HEK293T (cell line): ENCODE measurements around the gene RNF123.

Source experiments
- CTCF ChIA-PET: fragments of 350-600 bp; formaldehyde crosslinking; extraction: SDS; loops from one replicate; lab custom pipeline; 2021; ENCODE audit warnings: antibody characterized with exemption, inconsistent platforms; lab: Yijun Ruan, JAX
- POLR2A ChIA-PET: fragments of 350-600 bp; formaldehyde crosslinking; extraction: SDS; loops from one replicate; lab custom pipeline; 2020; ENCODE audit warnings: antibody characterized with exemption, inconsistent platforms; lab: Yijun Ruan, JAX
- DNase-seq: peaks from one replicate; pipeline ENCODE4 v3.0.0; 2012; ENCODE audit warnings: mixed read lengths; ENCODE audit errors: extremely low spot score
- ARNT ChIP-seq: fragments of 450-650 bp; IDR thresholded peaks from 2 replicates; pipeline ENCODE4 v1.6.1; 2017; ENCODE audit warnings: mild to moderate bottlenecking
- BHLHE40 ChIP-seq: fragments of 450-650 bp; IDR thresholded peaks from 2 replicates; pipeline ENCODE4 v1.6.1; 2016; ENCODE audit warnings: mild to moderate bottlenecking, moderate library complexity, borderline replicate concordance
- CTBP1 ChIP-seq: fragments of 450-650 bp; IDR thresholded peaks from 2 replicates; pipeline ENCODE4 v1.6.1; 2016; ENCODE audit warnings: borderline replicate concordance
- ELF4 ChIP-seq: fragments of 450-650 bp; IDR thresholded peaks from 2 replicates; pipeline ENCODE4 v1.6.1; 2017; ENCODE audit warnings: antibody characterized with exemption
- FOXA1 ChIP-seq: fragments of 450-650 bp; IDR thresholded peaks from 2 replicates; pipeline ENCODE4 v1.6.1; 2016; ENCODE audit warnings: mild to moderate bottlenecking
- FOXK2 ChIP-seq: fragments of 450-650 bp; IDR thresholded peaks from 2 replicates; pipeline ENCODE4 v1.6.1; 2016; ENCODE audit warnings: mild to moderate bottlenecking
- FOXM1 ChIP-seq: fragments of 450-650 bp; IDR thresholded peaks from 2 replicates; pipeline ENCODE4 v1.6.1; 2017; ENCODE audit warnings: mild to moderate bottlenecking, borderline replicate concordance
- HDGF ChIP-seq: fragments of 450-650 bp; IDR thresholded peaks from 2 replicates; pipeline ENCODE4 v1.6.1; 2017; ENCODE audit warnings: antibody characterized with exemption, borderline replicate concordance
- L3MBTL2 ChIP-seq: fragments of 450-650 bp; conservative IDR thresholded peaks from 2 replicates; pipeline ENCODE4 v1.6.1; 2016; ENCODE audit warnings: mild to moderate bottlenecking
- LEF1 ChIP-seq: fragments of 450-650 bp; IDR thresholded peaks from 2 replicates; pipeline ENCODE4 v1.6.1; 2017; ENCODE audit warnings: mild to moderate bottlenecking, borderline replicate concordance
- NFRKB ChIP-seq: fragments of 450-650 bp; IDR thresholded peaks from 2 replicates; pipeline ENCODE4 v1.6.1; 2016; ENCODE audit warnings: mild to moderate bottlenecking, moderate library complexity
- PKNOX1 ChIP-seq: fragments of 450-650 bp; IDR thresholded peaks from 2 replicates; pipeline ENCODE4 v1.6.1; 2016
- SP1 ChIP-seq: fragments of 450-650 bp; IDR thresholded peaks from 2 replicates; pipeline ENCODE4 v1.6.1; 2017
- SUZ12 ChIP-seq: fragments of 450-650 bp; IDR thresholded peaks from 2 replicates; pipeline ENCODE4 v1.6.1; 2016; ENCODE audit warnings: mild to moderate bottlenecking
- TARDBP ChIP-seq: fragments of 450-650 bp; IDR thresholded peaks from 2 replicates; pipeline ENCODE4 v1.6.1; 2016
- ZNF384 ChIP-seq: fragments of 450-650 bp; IDR thresholded peaks from 2 replicates; pipeline ENCODE4 v1.6.1; 2016

Gene RNF123

GRCh38 chr3:49648354-49649019, 40.9 kb upstream of the RNF123 start:
- DNase-seq: no peak
- TF ChIP-seq FOXA1 (no peak), HDGF (no peak), TARDBP (no peak), ZNF384 (no peak), FOXK2 (no peak), CTBP1 (no peak)
- ChIA-PET POLR2A (no interaction called here), CTCF (no interaction called here)

GRCh38 chr3:49649576-49649975, 39.8 kb upstream of the RNF123 start:
- ChIA-PET CTCF (no interaction called here), POLR2A (no interaction called here)
- no peak for TF ChIP-seq CTBP1
- TF ChIP-seq FOXA1: no peak
- TF ChIP-seq TARDBP: no peak
- no peak for TF ChIP-seq L3MBTL2
- no peak for TF ChIP-seq NFRKB
- no peak for TF ChIP-seq LEF1
- TF ChIP-seq FOXK2: no peak
- no peak for TF ChIP-seq PKNOX1
- TF ChIP-seq ZNF384: no peak
- no peak for TF ChIP-seq ELF4
- TF ChIP-seq ARNT: no peak
- no peak for TF ChIP-seq SP1
- TF ChIP-seq HDGF: no peak
- no peak for TF ChIP-seq SUZ12
- no peak for TF ChIP-seq FOXM1
- no peak for TF ChIP-seq BHLHE40
- DNase-seq: no peak

GRCh38 chr3:49650177-49650576, 39.2 kb upstream of the RNF123 start:
- no peak for TF ChIP-seq FOXA1
- TF ChIP-seq SP1: no peak
- TF ChIP-seq HDGF: no peak
- TF ChIP-seq NFRKB: no peak
- TF ChIP-seq FOXM1: no peak
- no peak for TF ChIP-seq ELF4
- TF ChIP-seq ARNT: no peak
- no peak for TF ChIP-seq BHLHE40
- TF ChIP-seq L3MBTL2: no peak
- TF ChIP-seq LEF1: no peak
- TF ChIP-seq CTBP1: no peak
- TF ChIP-seq TARDBP: no peak
- TF ChIP-seq SUZ12: no peak
- DNase-seq: no peak
- ChIA-PET CTCF (no interaction called here), POLR2A (no interaction called here)

- POLR2A ChIA-PET: no interaction called here
- CTCF ChIA-PET: no interaction called here
- TF ChIP-seq SP1 (no peak), ZNF384 (no peak), ELF4 (no peak), FOXM1 (no peak), SUZ12 (no peak), BHLHE40 (no peak), FOXA1 (no peak), ARNT (no peak), TARDBP (no peak), FOXK2 (no peak)
- no peak for DNase-seq
These were observed 38.7 kb upstream of the RNF123 start for GRCh38 chr3:49650637-49651036.

GRCh38 chr3:49652218-49652902, 37.0 kb upstream of the RNF123 start:
- ChIA-PET POLR2A (no interaction called here), CTCF (no interaction called here)
- TF ChIP-seq L3MBTL2 (no peak), FOXM1 (no peak), PKNOX1 (no peak), FOXA1 (no peak), BHLHE40 (no peak), ZNF384 (no peak), FOXK2 (no peak), LEF1 (no peak)
- no peak for DNase-seq

GRCh38 chr3:49652903-49653415, 36.4 kb upstream of the RNF123 start:
- TF ChIP-seq ARNT (no peak), L3MBTL2 (no peak), PKNOX1 (no peak)
- ChIA-PET POLR2A (no interaction called here), CTCF (no interaction called here)
- DNase-seq: no peak
